GM12878 (cell line): ENCODE measurements around the gene C11orf98. TPM values are rescaled to one million over a fixed set of nuclear protein-coding genes. Genes with fewer than 3 reads are reported as not detected.

Experiments used
- BRCA1 ChIP-seq: IDR thresholded peaks from 2 replicates; pipeline ENCODE4 v1.6.1; 2011; ENCODE audit warnings: low read depth, low read length, improper control_type of control experiment
- CREM ChIP-seq: IDR thresholded peaks from 2 replicates; pipeline ENCODE4 v1.6.1; 2014; ENCODE audit warnings: antibody characterized with exemption, low read depth
- DPF2 ChIP-seq: fragments of 450-650 bp; IDR thresholded peaks from 2 replicates; pipeline ENCODE4 v1.6.1; 2017; ENCODE audit warnings: mild to moderate bottlenecking
- EGR1 ChIP-seq, 2 experiments: IDR thresholded peaks; 1 replicate in 1 of 2; 2 replicates in 1 of 2; pipeline ENCODE4 v1.6.1; 2011 to 2012; ENCODE audit warnings: low read depth in 2 of 2, low read length in 2 of 2, borderline replicate concordance in 1 of 2, mild to moderate bottlenecking in 1 of 2, moderate library complexity in 1 of 2
- ETV6 ChIP-seq, 2 experiments: fragments of 450-650 bp in 1 of 2; IDR thresholded peaks in 1 of 2; conservative IDR thresholded peaks in 1 of 2; 2 replicates each; pipeline ENCODE4 v1.6.1; 2014; ENCODE audit warnings: antibody characterized with exemption in 1 of 2, borderline replicate concordance in 1 of 2, low read depth in 1 of 2, mild to moderate bottlenecking in 1 of 2, moderate library complexity in 1 of 2
- EZH2 ChIP-seq: IDR thresholded peaks from 2 replicates; pipeline ENCODE4 v1.6.1; 2012; ENCODE audit warnings: low read depth, mild to moderate bottlenecking, control low read depth, inconsistent platforms, low read length, borderline replicate concordance; ENCODE audit not compliant: control insufficient read depth
- GATAD2B ChIP-seq: fragments of 450-650 bp; conservative IDR thresholded peaks from 2 replicates; pipeline ENCODE4 v1.6.1; 2017; ENCODE audit warnings: low read depth, mild to moderate bottlenecking, moderate library complexity
- HDAC6 ChIP-seq: fragments of 200-600 bp; sonication (generic); IDR thresholded peaks from one replicate; pipeline ENCODE4 v1.8.0; 2017; ENCODE audit warnings: antibody characterized with exemption; ENCODE audit not compliant: unreplicated experiment
- HDGF ChIP-seq: fragments of 450-650 bp; IDR thresholded peaks from 2 replicates; pipeline ENCODE4 v1.6.1; 2016; ENCODE audit warnings: antibody characterized with exemption
- IKZF2 ChIP-seq, 2 experiments: fragments of 450-650 bp; IDR thresholded peaks; 2 replicates each; pipeline ENCODE4 v1.6.1; 2017; ENCODE audit warnings: mild to moderate bottlenecking in 2 of 2, moderate library complexity in 2 of 2
- MEF2A ChIP-seq: IDR thresholded peaks from 2 replicates; pipeline ENCODE4 v1.6.1; 2011; ENCODE audit warnings: low read depth, mild to moderate bottlenecking, low read length, moderate library complexity; ENCODE audit not compliant: insufficient read depth
- NFYB ChIP-seq: IDR thresholded peaks from 2 replicates; pipeline ENCODE4 v1.6.1; 2011; ENCODE audit warnings: low read depth, mild to moderate bottlenecking, low read length, improper control_type of control experiment, moderate library complexity; ENCODE audit not compliant: insufficient read depth
- POLR2AphosphoS2 ChIP-seq: IDR thresholded peaks from 2 replicates; pipeline ENCODE4 v1.6.1; 2011; ENCODE audit warnings: low read depth, mild to moderate bottlenecking, low read length, improper control_type of control experiment, moderate library complexity
- RELA ChIP-seq: fragments of 450-650 bp; IDR thresholded peaks from 2 replicates; pipeline ENCODE4 v1.8.0; 2014; ENCODE audit warnings: borderline replicate concordance; ENCODE audit not compliant: partially characterized antibody
- RELB ChIP-seq: fragments of 450-650 bp; IDR thresholded peaks from 2 replicates; pipeline ENCODE4 v1.6.1; 2017; ENCODE audit warnings: low read depth, mild to moderate bottlenecking, moderate library complexity
- RUNX3 ChIP-seq: IDR thresholded peaks from 2 replicates; pipeline ENCODE4 v1.6.1; 2012; ENCODE audit warnings: low read length, inconsistent platforms
- SKIL ChIP-seq: fragments of 450-650 bp; IDR thresholded peaks from 2 replicates; pipeline ENCODE4 v1.6.1; 2017; ENCODE audit warnings: mild to moderate bottlenecking, low read depth, inconsistent platforms; ENCODE audit not compliant: poor library complexity, severe bottlenecking
- SP1 ChIP-seq: IDR thresholded peaks from one replicate; pipeline ENCODE4 v1.6.1; 2011; ENCODE audit warnings: low read depth, low read length
- SREBF1 ChIP-seq: IDR thresholded peaks from 2 replicates; pipeline ENCODE4 v1.6.1; 2012; ENCODE audit warnings: mild to moderate bottlenecking, low read length
- STAT3 ChIP-seq: IDR thresholded peaks from 2 replicates; pipeline ENCODE4 v1.6.1; 2011; ENCODE audit warnings: low read depth, low read length, improper control_type of control experiment
- TAF1 ChIP-seq: IDR thresholded peaks from 2 replicates; pipeline ENCODE4 v1.6.1; 2011; ENCODE audit warnings: mild to moderate bottlenecking, low read depth, low read length, borderline replicate concordance
- ZBTB11 ChIP-seq: fragments of 450-650 bp; formaldehyde crosslinking; IDR thresholded peaks from 2 replicates; pipeline ENCODE4 v1.5.0; 2022; ENCODE audit warnings: mild to moderate bottlenecking, missing genetic modification characterization
- polyA plus RNA-seq, 11 experiments: library from polyadenylated mRNA; depleted of rRNA in 4 of 11; unstranded in 6 of 11; stranded (reverse) in 5 of 11; fragments of >200 nt; fragmentation: Nextera tagmentation in 4 of 11; fragmentation: Illumina TruSeq in 1 of 11; extraction: Ambion mirVana in 4 of 11; extraction: Trizol in 1 of 11; gene quantifications; 1 replicate in 1 of 11; 2 replicates in 10 of 11; pipeline versions ENCODE4 v1.2.1 to v1.2.3, GENCODE V29; 2011 to 2016; ENCODE audit warnings: inconsistent platforms in 2 of 11, missing spikeins in 2 of 11, low read depth in 1 of 11
- total RNA-seq, 4 experiments: library from RNA; depleted of rRNA in 3 of 4; stranded (reverse); fragments of >200 nt in 3 of 4; fragmentation: Illumina TruSeq in 1 of 4; extraction: Trizol in 1 of 4; gene quantifications; 2 replicates each; pipeline versions ENCODE4 v1.2.1 to v1.2.3, GENCODE V29; 2013 to 2021

Gene C11orf98
- total and polyA plus RNA-seq, 10 of the 15 experiments (the other 5 are each of a cell fraction or from before 2014, with no cell fraction given) = 62.5 to 270 (median 162) TPM

GRCh38 chr11:62678770-62679696, 14.0 kb upstream of the C11orf98 start, which contains the start of gene UBXN1 (continued):
- TF ChIP-seq RELB = peak; percentile 96
- peak; percentile 40 for TF ChIP-seq SKIL
- TF ChIP-seq IKZF2 (IDR thresholded peaks at IDR 0.05) = peak; percentile 79 to 82
- no peak for TF ChIP-seq BRCA1
- peak; percentile 81 for TF ChIP-seq TAF1
- peak; percentile 71 for TF ChIP-seq RELA
- no peak for TF ChIP-seq SREBF1
- no peak for TF ChIP-seq HDAC6
- 0 out of 2 replicates have a peak, but pooled peaks have one; percentile 57 for TF ChIP-seq DPF2
- TF ChIP-seq NFYB = no peak
- TF ChIP-seq CREM = peak; percentile 75; the same call in 1 of the 2 replicates
- TF ChIP-seq ZBTB11 (CRISPR knock-in tag) = peak; percentile 42; the same call in 1 of the 2 replicates
- TF ChIP-seq RUNX3 = peak; percentile 47; the same call in 1 of the 2 replicates
- TF ChIP-seq ETV6 (conservative IDR thresholded peaks at IDR 0.05 in 1 of 2, IDR thresholded peaks at IDR 0.05 in 1 of 2; ENCODE audit: borderline replicate concordance in 1 of 2, low read depth in 1 of 2) = peak in 1 of 2 experiments; percentile 23; a peak in 1 of 4 replicates
- TF ChIP-seq HDGF = no peak
- TF ChIP-seq EZH2 = no peak
- TF ChIP-seq GATAD2B = peak; percentile 64; the same call in 1 of the 2 replicates
- 0 out of 2 replicates have a peak, but pooled peaks have one; percentile 43 for TF ChIP-seq POLR2AphosphoS2
- TF ChIP-seq EGR1 (IDR thresholded peaks at IDR 0.05; ENCODE audit: borderline replicate concordance in 1 of 2, low read depth in 2 of 2, low read length in 2 of 2) = peak; percentile 17 to 90
- peak; percentile 29 for TF ChIP-seq SP1
- 0 out of 2 replicates have a peak, but pooled peaks have one; percentile 45 for TF ChIP-seq MEF2A
- no peak for TF ChIP-seq STAT3
